ENCODE measurements around the gene GCC1. TPM values are rescaled to one million over a fixed set of nuclear protein-coding genes. Genes with fewer than 3 reads are reported as not detected.

GCC1 gene
- total RNA-seq, 2 experiments from 2014 or later = 13.3 to 18.3 TPM

GRCh38 chr7:127594490-127594889, 9.1 kb upstream of the GCC1 start:
- TF ChIP-seq EZH2phosphoT487 (IDR thresholded peaks at IDR 0.05; ENCODE audit: borderline replicate concordance, low read depth, low read length) = no peak
- TF ChIP-seq CTCF (conservative IDR thresholded peaks at IDR 0.05; ENCODE audit: low read length) = no peak
- Histone ChIP-seq H3K4me1 (ENCODE audit: insufficient read depth, low read length, poor library complexity, severe bottlenecking) (peaks cover 5% of the 10 kb centered on the region), H3K9me3 (ENCODE audit: low read length) (no peaks in the 10 kb centered on the region), H3K36me3 (ENCODE audit: insufficient read depth, low read length) (peaks cover 24% of the 10 kb centered on the region), H3K27ac (ENCODE audit: low read depth, low read length, poor library complexity, severe bottlenecking) (no peak overlapping the region), H3K9me2 (ENCODE audit: insufficient read depth, low read length) (no peaks in the 10 kb centered on the region), H3K4me2 (ENCODE audit: low read length) (no peak overlapping the region), H3K4me3 (ENCODE audit: low read depth, low read length, poor library complexity, severe bottlenecking) (no peak overlapping the region), H3K79me2 (ENCODE audit: insufficient read depth, low read depth, low read length) (peaks cover 4% of the 10 kb centered on the region; the same call in 1 of the 2 replicates), H2AFZ (ENCODE audit: low read length) (no peak overlapping the region), H4K20me1 (ENCODE audit: insufficient read depth, low read length) (peaks cover 4% of the 10 kb centered on the region; the same call in 1 of the 2 replicates)
- ChIA-PET CTCF (ENCODE audit: unreplicated experiment) (no interaction called here), POLR2A (interaction anchor here (0.6 kb wide), 2 partner anchors 77 to 841 kb away, joined by 3 read pairs; no protein-coding TSS in a partner anchor)
- intact Hi-C loops (cut with micrococcal nuclease; ENCODE audit: unreplicated experiment) = no loop called here
- no TSS peak for BruUV-seq (replicated peaks)
- DNase-seq (ENCODE audit: low spot score) = no peak

GRCh38 chr7:127592550-127592949, 7.2 kb upstream of the GCC1 start:
- Histone ChIP-seq H3K36me3 (ENCODE audit: insufficient read depth, low read length) (peaks cover 26% of the 10 kb centered on the region), H3K79me2 (ENCODE audit: insufficient read depth, low read depth, low read length) (peaks cover 15% of the 10 kb centered on the region; the same call in 1 of the 2 replicates), H3K4me2 (ENCODE audit: low read length) (no peak overlapping the region), H3K4me3 (ENCODE audit: low read depth, low read length, poor library complexity, severe bottlenecking) (no peak overlapping the region), H3K27ac (ENCODE audit: low read depth, low read length, poor library complexity, severe bottlenecking) (no peak overlapping the region), H3K9me3 (ENCODE audit: low read length) (no peaks in the 10 kb centered on the region), H2AFZ (ENCODE audit: low read length) (no peak overlapping the region), H3K9me2 (ENCODE audit: insufficient read depth, low read length) (no peaks in the 10 kb centered on the region), H4K20me1 (ENCODE audit: insufficient read depth, low read length) (peaks cover 7% of the 10 kb centered on the region; the same call in 1 of the 2 replicates), H3K4me1 (ENCODE audit: insufficient read depth, low read length, poor library complexity, severe bottlenecking) (peaks cover 14% of the 10 kb centered on the region)
- ChIA-PET POLR2A (interaction anchor here (0.7 to 0.8 kb wide), 2 partner anchors 100 to 631 kb away, joined by 3 to 4 read pairs; no protein-coding TSS in a partner anchor), CTCF (ENCODE audit: unreplicated experiment) (no interaction called here)
- BruUV-seq (replicated peaks) = no TSS peak
- DNase-seq (ENCODE audit: low spot score) = no peak
- intact Hi-C loops (cut with micrococcal nuclease; ENCODE audit: unreplicated experiment) = no loop called here
- TF ChIP-seq CTCF (conservative IDR thresholded peaks at IDR 0.05; ENCODE audit: low read length) (no peak), EZH2phosphoT487 (IDR thresholded peaks at IDR 0.05; ENCODE audit: borderline replicate concordance, low read depth, low read length) (no peak)

- Histone ChIP-seq H3K9me3 (ENCODE audit: low read length) (no peaks in the 10 kb centered on the region), H2AFZ (ENCODE audit: low read length) (no peak overlapping the region), H3K27ac (ENCODE audit: low read depth, low read length, poor library complexity, severe bottlenecking) (no peak overlapping the region), H3K4me1 (ENCODE audit: insufficient read depth, low read length, poor library complexity, severe bottlenecking) (peaks cover 14% of the 10 kb centered on the region), H3K36me3 (ENCODE audit: insufficient read depth, low read length) (peaks cover 26% of the 10 kb centered on the region), H3K4me3 (ENCODE audit: low read depth, low read length, poor library complexity, severe bottlenecking) (no peak overlapping the region), H3K79me2 (ENCODE audit: insufficient read depth, low read depth, low read length) (peaks cover 15% of the 10 kb centered on the region; the same call in 1 of the 2 replicates), H4K20me1 (ENCODE audit: insufficient read depth, low read length) (peaks cover 7% of the 10 kb centered on the region; the same call in 1 of the 2 replicates), H3K9me2 (ENCODE audit: insufficient read depth, low read length) (no peaks in the 10 kb centered on the region), H3K4me2 (ENCODE audit: low read length) (no peak overlapping the region)
- intact Hi-C loops (cut with micrococcal nuclease; ENCODE audit: unreplicated experiment) = no loop called here
- BruUV-seq (replicated peaks) = no TSS peak
- ChIA-PET CTCF (ENCODE audit: unreplicated experiment) (no interaction called here), POLR2A (interaction anchor here (0.7 to 1.5 kb wide), 3 partner anchors 9 to 450 kb away, joined by 3 read pairs; no protein-coding TSS in a partner anchor)
- TF ChIP-seq EZH2phosphoT487 (IDR thresholded peaks at IDR 0.05; ENCODE audit: borderline replicate concordance, low read depth, low read length) = no peak
- no peak for TF ChIP-seq CTCF (conservative IDR thresholded peaks at IDR 0.05; ENCODE audit: low read length)
- DNase-seq (ENCODE audit: low spot score) = no peak
Measured at GRCh38 chr7:127591591-127591990, 6.2 kb upstream of the GCC1 start.

Data from OCI-LY7 (cell line).